Mucosa of rectum (tissue), 2 donors: ENCODE results near the gene EFHC1.
A peak's percentile ranks its signal among the peaks of the same experiment; 100 is the strongest.

ENCODE experiments used
- H3K27ac ChIP-seq, 2 donors: one replicate each; pipeline ENCODE4 v1.7.0; 2013; ENCODE audit warnings: inconsistent platforms in 2 of 2, low read depth in 2 of 2, low read length in 2 of 2
- H3K27me3 ChIP-seq, 2 donors: one replicate each; pipeline ENCODE4 v1.7.0; 2013; ENCODE audit warnings: low read length in 2 of 2; ENCODE audit not compliant: control insufficient read depth in 2 of 2, insufficient read depth in 2 of 2
- H3K36me3 ChIP-seq, 2 donors: one replicate each; pipeline ENCODE4 v1.7.0; 2013; ENCODE audit warnings: low read length in 2 of 2; ENCODE audit not compliant: control insufficient read depth in 2 of 2, insufficient read depth in 2 of 2
- H3K4me1 ChIP-seq, 2 donors: one replicate each; pipeline ENCODE4 v1.7.0; 2013; ENCODE audit warnings: low read length in 2 of 2, mild to moderate bottlenecking in 1 of 2; ENCODE audit not compliant: control insufficient read depth in 2 of 2, insufficient read depth in 2 of 2
- H3K4me3 ChIP-seq, 2 donors: one replicate each; pipeline ENCODE4 v1.7.0; 2013; ENCODE audit warnings: low read length in 2 of 2
- H3K9ac ChIP-seq, 2 donors: one replicate each; pipeline ENCODE4 v1.7.0; 2013; ENCODE audit warnings: low read length in 2 of 2, low read depth in 1 of 2, mild to moderate bottlenecking in 1 of 2
- H3K9me3 ChIP-seq, 2 donors: one replicate each; pipeline ENCODE4 v1.7.0; 2013; ENCODE audit warnings: low read length in 2 of 2; ENCODE audit not compliant: control insufficient read depth in 2 of 2
- donor health status: healthy.
- donor health status: Normal muscosa, but diverticular disease.

The EFHC1 gene, protein sequence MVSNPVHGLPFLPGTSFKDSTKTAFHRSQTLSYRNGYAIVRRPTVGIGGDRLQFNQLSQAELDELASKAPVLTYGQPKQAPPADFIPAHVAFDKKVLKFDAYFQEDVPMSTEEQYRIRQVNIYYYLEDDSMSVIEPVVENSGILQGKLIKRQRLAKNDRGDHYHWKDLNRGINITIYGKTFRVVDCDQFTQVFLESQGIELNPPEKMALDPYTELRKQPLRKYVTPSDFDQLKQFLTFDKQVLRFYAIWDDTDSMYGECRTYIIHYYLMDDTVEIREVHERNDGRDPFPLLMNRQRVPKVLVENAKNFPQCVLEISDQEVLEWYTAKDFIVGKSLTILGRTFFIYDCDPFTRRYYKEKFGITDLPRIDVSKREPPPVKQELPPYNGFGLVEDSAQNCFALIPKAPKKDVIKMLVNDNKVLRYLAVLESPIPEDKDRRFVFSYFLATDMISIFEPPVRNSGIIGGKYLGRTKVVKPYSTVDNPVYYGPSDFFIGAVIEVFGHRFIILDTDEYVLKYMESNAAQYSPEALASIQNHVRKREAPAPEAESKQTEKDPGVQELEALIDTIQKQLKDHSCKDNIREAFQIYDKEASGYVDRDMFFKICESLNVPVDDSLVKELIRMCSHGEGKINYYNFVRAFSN

DNA sequence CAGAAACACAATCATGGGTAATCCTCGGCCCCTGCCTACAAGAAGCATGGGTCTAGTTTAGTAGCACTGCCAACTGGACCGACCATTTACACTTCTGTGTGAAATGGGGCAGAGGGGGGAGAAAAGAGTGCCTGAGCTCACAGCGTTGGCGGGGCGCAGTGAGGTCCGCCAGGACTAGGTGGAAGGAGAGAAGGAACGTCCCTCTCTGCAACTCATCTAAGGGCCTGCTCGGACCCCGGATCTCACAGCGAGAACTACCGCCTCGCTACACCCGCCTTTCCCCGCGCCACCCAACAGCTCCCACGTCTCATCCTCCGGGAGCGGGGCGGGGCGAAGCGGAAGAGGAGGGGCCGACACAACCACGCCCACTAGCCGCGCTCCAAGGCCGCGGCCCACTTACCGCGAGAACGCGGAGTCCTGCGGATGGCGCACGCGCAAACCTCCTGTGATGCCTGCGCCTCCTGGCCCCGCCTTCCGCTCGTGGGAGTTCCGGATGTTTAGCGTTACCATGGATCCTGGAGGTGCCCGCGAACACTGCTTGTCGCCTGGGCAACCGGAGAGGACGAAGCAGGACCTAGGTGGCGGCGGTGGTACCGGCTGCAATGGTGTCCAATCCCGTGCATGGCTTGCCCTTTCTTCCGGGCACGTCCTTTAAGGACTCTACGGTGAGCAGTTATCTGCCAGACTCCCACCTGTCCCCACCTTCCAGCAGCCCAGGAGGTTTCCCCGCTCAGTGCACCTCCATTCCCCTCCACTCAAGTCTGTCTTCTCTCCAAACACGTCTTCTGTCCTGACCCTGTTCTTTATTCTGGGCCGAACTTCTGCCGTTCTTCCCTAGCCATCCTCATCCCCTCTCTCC, at the start of gene EFHC1:
Gene EFHC1, plus strand, starts transcription at position 534 of the 859 bp plus-strand sequence. Its CDS starts 69 bp downstream, at position 603.
- H3K36me3 ChIP-seq, result no peaks in the 10 kb centered on the region
- peak within 1 kb of the TSS; percentile 91 to 92 for H3K9ac ChIP-seq
- peaks cover 13 to 16% of the 10 kb centered on the region in 2 donors for H3K4me1 ChIP-seq
- H3K4me3 ChIP-seq, result peak within 1 kb of the TSS; percentile 97 to 100
- H3K9me3 ChIP-seq, result no peaks in the 10 kb centered on the region
- no peaks in the 10 kb centered on the region for H3K27me3 ChIP-seq
- H3K27ac ChIP-seq, result peak within 1 kb of the TSS; percentile 83 to 87

DNA sequence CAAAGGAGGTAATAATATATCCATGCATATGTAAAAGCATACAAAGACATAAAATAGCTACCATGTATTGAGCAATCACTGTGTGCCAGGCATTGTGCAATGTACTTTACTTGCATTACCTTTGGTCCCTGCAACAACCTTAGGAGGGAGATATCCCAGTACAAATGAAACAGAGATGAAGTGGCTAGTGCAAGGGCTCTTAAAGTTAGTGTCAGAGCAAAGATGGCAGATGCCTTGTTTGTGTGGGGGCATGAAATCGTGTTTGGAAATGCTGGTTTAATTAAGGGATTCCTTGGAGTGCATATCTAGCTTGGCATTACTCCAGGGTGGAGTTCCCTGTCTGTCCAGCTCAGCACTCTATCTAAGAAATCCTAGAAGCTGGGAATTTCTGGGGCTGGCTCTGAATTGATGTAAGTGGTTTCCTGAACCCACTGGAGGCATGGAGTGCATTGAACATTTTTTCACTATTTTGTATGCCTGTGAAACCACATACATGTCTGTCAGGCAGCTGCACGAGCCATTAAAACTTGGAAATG, 48.4 kb upstream of the EFHC1 start:
- Histone ChIP-seq H3K9me3 (no peaks in the 10 kb centered on the region), H3K36me3 (peaks cover 15% of the 10 kb centered on the region in 2 donors), H3K4me1 (peaks cover 5 to 6% of the 10 kb centered on the region in 2 donors), H3K9ac (no peak overlapping the region), H3K27ac (no peak overlapping the region), H3K4me3 (no peak overlapping the region), H3K27me3 (no peaks in the 10 kb centered on the region)

DNA sequence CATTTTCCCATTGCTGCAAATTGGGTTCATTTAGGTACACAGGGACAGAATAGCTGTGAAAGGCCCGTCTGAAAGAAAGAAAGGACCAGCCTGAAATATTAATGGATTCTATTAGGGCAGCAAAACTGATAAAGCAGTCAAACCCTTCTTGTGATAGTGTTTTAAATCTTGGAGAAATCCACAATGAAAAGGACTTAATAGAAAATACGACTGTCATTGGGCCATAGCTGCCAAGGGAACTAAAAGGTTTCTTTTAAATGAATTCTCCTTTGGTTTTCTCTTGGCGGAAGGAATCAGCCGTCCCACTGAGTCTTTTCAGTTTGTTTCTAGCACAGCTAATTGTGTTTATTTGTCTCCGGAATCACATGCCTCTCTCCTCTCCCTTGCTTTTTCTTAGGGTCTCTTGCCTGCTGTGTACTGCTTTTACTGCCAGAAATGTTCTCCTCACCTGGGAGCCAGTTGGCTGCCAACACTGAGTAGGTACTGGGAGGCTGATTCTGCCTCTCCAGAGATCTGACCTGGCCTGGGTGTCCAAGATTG, 46.9 kb upstream of the EFHC1 start:
- H3K9me3 ChIP-seq, result no peaks in the 10 kb centered on the region
- peaks cover 13 to 17% of the 10 kb centered on the region in 2 donors for H3K4me1 ChIP-seq
- no peak overlapping the region for H3K4me3 ChIP-seq
- no peaks in the 10 kb centered on the region for H3K27me3 ChIP-seq
- H3K36me3 ChIP-seq, result peaks cover 3 to 11% of the 10 kb centered on the region in 2 donors
- H3K27ac ChIP-seq, result no peak overlapping the region
- no peak overlapping the region for H3K9ac ChIP-seq

DNA sequence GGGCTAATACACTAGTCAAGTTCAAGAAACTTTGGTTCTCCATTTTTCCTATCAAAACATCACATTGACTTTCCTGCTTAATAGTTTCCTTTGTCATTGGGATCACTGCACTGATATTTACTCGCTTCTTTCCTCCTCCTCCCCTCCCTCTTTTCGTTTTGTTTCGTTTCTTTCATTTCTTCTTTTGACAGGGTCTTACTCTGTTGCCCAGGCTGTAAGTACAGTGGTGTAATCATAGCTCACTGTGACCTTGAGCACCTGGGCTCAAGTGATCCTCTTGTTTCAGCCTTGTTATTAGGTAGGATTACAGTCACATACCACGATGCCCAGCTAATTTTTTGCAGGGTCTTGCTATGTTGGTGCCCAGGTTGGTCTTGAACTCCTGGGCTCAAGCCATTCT, 45.9 kb upstream of the EFHC1 start:
- Histone ChIP-seq H3K27me3 (no peaks in the 10 kb centered on the region), H3K4me3 (no peak overlapping the region), H3K27ac (no peak overlapping the region), H3K4me1 (peaks cover 13 to 18% of the 10 kb centered on the region in 2 donors), H3K9ac (no peak overlapping the region), H3K9me3 (no peaks in the 10 kb centered on the region), H3K36me3 (peaks cover 3 to 11% of the 10 kb centered on the region in 2 donors)

DNA sequence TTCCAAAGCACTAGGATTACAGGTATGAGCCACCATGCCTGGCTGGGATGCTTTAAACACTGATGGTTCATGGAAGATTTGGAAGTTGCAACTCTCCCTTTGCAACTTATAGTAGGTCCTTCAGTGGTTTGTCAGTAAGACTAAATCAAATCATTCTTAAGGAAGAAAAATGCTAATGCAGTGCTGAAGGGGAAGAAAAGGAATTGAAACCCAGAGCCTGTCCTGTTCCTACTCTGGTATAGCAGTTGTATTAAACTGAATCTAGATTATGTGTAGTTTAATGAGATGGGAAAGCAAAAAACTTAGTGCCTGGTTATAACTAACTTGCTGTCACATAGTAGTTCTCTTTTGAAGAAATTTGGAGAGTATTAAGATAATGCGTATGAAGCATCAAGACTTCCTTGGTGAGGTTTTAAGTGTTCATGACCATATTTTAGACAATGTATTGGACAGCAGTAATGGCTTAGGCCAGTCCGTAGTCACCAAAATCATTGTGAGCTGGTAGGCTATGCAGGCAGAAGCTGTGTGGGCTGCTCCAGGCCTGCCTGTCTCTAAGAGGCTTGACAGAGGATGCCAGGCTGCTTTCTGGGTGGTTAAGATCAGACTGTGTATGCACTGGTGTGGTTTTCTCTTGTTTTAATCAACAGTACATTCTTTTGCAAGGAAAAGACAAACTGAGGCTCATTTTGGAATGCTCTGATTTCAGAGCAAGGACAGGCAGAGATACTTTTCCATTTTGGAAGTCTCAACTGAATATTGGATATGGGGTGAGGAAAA, 44.2 kb upstream of the EFHC1 start:
- H3K4me1 ChIP-seq, result peaks cover 13 to 18% of the 10 kb centered on the region in 2 donors
- H3K27ac ChIP-seq, result peak overlapping the region; percentile 6 to 19
- H3K9ac ChIP-seq, result no peak overlapping the region
- H3K4me3 ChIP-seq, result no peak overlapping the region
- peaks cover 3 to 14% of the 10 kb centered on the region in 2 donors for H3K36me3 ChIP-seq
- H3K27me3 ChIP-seq, result no peaks in the 10 kb centered on the region
- no peaks in the 10 kb centered on the region for H3K9me3 ChIP-seq

DNA sequence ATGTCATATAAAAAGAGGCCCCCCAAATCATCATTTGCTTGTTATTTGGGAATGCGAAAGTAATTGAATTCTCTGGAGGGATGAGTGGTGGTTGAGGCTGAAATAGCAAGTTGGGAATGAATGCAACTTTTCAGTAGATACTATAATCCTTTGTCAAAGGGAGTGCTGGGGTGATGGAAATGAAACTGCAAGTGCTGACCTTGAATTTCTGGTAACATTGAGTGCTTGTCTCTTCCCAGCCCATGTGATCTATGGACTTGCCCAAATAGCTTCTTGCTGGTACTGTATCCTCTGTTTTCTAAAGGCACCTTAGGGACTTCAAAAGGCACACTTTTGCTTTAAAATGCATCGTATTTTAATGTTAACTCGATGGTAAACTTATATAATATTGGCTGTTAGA, 43.4 kb upstream of the EFHC1 start:
- H3K9me3 ChIP-seq, result no peaks in the 10 kb centered on the region
- no peak overlapping the region for H3K9ac ChIP-seq
- H3K4me1 ChIP-seq, result peaks cover 13 to 18% of the 10 kb centered on the region in 2 donors
- no peaks in the 10 kb centered on the region for H3K27me3 ChIP-seq
- peaks cover 6 to 16% of the 10 kb centered on the region in 2 donors for H3K36me3 ChIP-seq
- peak overlapping the region in 1 of 2 donors; percentile 14 for H3K27ac ChIP-seq
- H3K4me3 ChIP-seq, result no peak overlapping the region

DNA sequence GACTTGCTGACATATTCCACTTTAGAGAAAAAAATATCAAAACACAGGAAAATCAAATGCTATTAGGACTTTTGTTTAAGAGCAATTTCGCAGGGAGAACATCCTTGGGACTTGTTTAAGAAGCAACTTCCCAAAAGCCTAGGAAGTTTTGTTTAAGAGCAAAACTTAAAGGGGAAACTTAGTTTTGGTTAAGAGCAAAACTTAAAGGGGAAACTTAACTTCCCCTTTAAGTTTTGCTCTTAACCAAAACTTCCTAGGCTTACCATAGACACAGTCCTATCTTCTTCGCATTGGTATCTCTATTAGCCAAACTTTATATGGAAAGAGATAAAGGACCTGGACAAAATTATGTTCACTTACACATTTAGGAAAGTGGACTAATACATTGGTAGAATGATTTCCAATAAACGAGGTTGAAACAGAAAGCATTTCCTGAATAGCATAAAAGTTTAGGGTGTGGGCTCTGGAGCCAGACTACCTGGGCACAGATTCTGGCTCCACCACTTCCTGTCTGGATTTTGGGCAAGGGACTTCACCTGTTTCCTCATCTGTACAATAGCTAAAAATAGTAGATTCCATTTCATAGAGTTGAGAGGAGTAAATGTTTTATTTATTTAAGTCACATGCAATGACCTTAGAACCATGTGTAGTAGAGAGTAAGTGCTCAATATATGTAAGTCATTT, 42.5 kb upstream of the EFHC1 start:
- no peaks in the 10 kb centered on the region for H3K27me3 ChIP-seq
- H3K36me3 ChIP-seq, result peaks cover 12 to 21% of the 10 kb centered on the region in 2 donors
- no peak overlapping the region for H3K4me3 ChIP-seq
- no peak overlapping the region for H3K27ac ChIP-seq
- no peak overlapping the region for H3K9ac ChIP-seq
- H3K4me1 ChIP-seq, result peaks cover 13 to 18% of the 10 kb centered on the region in 2 donors
- no peaks in the 10 kb centered on the region for H3K9me3 ChIP-seq

DNA sequence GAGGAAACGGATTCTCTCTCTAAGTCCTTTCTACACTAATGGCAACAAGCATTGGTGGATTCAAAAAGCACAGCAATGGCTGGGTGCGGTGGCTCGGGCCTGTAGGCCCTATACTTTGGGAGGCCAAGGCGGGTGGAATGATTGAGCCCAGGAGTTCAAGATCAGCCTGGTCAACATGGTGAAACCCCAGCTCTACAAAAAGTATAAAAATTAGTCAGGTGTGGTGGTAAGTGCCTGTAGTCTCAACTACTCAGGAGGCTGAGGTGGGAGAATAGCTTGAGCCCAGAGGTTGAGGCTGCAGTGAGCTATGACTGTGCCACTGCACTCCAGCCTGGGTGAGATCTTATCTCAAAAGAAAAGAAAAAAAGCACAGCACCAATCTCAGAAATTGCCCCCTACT, 38.9 kb upstream of the EFHC1 start:
- H3K9me3 ChIP-seq, result no peaks in the 10 kb centered on the region
- peaks cover 12 to 18% of the 10 kb centered on the region in 2 donors for H3K4me1 ChIP-seq
- no peak overlapping the region for H3K27ac ChIP-seq
- H3K9ac ChIP-seq, result no peak overlapping the region
- peaks cover 9 to 11% of the 10 kb centered on the region in 2 donors for H3K36me3 ChIP-seq
- no peaks in the 10 kb centered on the region for H3K27me3 ChIP-seq
- H3K4me3 ChIP-seq, result no peak overlapping the region
